Activated CD8-positive, alpha-beta memory T cell treated with anti-CD3 and anti-CD28 coated beads for 24 hours (primary cell): ENCODE results near the gene SMAD5.

Experiments
- DNase-seq: peaks from one replicate; pipeline ENCODE4 v3.0.0-alpha.2; 2020

The SMAD5 gene

GRCh38 chr5:136228136-136228757 lies 95.6 kb downstream of the SMAD5 start:
- no peak for DNase-seq

- DNase-seq: no peak
Observed at GRCh38 chr5:136230176-136230575, 97.5 kb downstream of the SMAD5 start.

- DNase-seq: no peak
Observed at GRCh38 chr5:136232316-136232715, 99.7 kb downstream of the SMAD5 start.
